ENCODE results near the gene MXRA8. TPM values are rescaled to one million over a fixed set of nuclear protein-coding genes. Genes with fewer than 3 reads are reported as not detected.

The MXRA8 gene
- total RNA-seq, 1 experiment from 2014 or later = 0.23 TPM

DNA sequence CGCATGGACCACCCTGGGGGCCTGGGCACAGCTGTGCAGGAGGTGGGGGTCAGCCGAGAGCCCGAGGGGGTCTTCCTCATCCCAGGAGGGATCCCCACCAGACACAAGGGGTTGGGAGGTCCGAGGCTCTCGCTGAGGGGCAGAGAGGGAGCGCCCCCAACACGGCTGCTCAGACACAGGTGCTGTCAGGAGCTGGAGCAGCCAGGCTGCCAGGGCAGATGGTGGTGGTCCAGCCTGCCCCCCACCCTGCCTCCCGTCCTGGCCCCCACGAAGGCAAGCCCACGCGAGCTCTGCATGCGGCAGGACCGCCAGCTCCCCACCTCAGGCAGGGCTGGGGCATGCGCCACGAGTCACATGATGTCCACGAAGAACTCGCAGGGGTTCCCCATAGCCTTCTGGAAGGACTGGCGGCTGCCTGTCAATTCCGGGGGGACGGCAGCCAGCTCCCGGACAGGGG, 22.5 kb downstream of the MXRA8 start:
- DNase-seq (ENCODE audit: low read depth) = no peak

DNA sequence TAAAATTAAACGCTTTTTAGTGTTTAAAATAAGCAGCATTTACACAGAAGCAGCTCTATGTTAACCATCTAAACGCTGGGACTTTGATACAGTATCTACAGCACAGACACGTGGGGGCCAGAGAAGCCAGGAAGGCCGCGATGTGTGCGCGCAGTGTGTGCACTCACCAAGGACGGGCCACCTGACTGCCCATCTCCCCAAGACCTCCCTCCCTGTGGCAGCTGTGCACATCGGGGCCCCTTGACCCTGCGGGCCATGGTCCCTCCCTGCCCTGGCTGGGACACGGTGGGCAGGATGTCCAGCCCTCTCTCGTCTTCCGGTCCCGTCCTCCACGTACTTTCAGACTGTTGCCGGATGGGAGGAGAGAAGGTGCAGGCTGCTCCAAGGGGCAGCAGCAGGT, 23.1 kb downstream of the MXRA8 start:
- no peak for DNase-seq (ENCODE audit: low read depth)

DNA sequence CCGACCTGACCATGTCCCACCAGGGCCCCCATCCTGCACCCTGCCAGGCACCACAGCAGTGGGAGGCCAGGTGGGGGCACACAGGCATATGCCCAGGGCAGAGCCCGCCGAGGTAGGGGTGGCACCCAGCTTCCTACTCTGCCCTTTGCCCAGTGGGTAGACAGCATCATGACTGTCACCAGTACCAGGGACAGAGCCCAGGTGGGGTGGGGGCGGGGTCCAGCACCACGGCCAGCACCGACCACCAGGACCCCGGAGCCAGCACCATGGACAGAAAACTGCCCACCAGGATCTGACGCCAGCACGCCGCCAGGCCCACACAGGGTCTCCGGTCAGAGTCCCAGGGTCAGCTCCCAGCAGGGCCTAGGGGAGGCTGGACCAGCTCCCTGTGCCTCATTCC, 23.5 kb downstream of the MXRA8 start:
- DNase-seq (ENCODE audit: low read depth) = no peak

DNA sequence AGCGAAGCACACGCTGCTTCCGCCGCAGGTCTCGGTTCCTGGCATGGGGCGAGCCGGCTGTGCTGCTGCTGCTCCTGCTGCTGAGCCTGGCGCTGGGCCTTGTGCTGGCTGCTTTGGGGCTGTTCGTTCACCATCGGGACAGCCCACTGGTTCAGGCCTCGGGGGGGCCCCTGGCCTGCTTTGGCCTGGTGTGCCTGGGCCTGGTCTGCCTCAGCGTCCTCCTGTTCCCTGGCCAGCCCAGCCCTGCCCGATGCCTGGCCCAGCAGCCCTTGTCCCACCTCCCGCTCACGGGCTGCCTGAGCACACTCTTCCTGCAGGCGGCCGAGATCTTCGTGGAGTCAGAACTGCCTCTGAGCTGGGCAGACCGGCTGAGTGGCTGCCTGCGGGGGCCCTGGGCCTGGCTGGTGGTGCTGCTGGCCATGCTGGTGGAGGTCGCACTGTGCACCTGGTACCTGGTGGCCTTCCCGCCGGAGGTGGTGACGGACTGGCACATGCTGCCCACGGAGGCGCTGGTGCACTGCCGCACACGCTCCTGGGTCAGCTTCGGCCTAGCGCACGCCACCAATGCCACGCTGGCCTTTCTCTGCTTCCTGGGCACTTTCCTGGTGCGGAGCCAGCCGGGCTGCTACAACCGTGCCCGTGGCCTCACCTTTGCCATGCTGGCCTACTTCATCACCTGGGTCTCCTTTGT, 24.7 kb downstream of the MXRA8 start:
- no peak for DNase-seq (ENCODE audit: low read depth)

DNA sequence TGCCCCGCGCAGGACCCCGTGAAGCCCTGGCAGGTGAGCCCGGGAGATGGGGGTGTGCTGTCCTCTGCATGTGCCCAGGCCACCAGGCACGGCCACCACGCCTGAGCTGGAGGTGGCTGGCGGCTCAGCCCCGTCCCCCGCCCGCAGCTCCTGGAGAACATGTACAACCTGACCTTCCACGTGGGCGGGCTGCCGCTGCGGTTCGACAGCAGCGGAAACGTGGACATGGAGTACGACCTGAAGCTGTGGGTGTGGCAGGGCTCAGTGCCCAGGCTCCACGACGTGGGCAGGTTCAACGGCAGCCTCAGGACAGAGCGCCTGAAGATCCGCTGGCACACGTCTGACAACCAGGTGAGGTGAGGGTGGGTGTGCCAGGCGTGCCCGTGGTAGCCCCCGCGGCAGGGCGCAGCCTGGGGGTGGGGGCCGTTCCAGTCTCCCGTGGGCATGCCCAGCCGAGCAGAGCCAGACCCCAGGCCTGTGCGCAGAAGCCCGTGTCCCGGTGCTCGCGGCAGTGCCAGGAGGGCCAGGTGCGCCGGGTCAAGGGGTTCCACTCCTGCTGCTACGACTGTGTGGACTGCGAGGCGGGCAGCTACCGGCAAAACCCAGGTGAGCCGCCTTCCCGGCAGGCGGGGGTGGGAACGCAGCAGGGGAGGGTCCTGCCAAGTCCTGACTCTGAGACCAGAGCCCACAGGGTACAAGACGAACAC, 25.4 kb downstream of the MXRA8 start:
- peak; percentile 47 for DNase-seq (ENCODE audit: low read depth)

DNA sequence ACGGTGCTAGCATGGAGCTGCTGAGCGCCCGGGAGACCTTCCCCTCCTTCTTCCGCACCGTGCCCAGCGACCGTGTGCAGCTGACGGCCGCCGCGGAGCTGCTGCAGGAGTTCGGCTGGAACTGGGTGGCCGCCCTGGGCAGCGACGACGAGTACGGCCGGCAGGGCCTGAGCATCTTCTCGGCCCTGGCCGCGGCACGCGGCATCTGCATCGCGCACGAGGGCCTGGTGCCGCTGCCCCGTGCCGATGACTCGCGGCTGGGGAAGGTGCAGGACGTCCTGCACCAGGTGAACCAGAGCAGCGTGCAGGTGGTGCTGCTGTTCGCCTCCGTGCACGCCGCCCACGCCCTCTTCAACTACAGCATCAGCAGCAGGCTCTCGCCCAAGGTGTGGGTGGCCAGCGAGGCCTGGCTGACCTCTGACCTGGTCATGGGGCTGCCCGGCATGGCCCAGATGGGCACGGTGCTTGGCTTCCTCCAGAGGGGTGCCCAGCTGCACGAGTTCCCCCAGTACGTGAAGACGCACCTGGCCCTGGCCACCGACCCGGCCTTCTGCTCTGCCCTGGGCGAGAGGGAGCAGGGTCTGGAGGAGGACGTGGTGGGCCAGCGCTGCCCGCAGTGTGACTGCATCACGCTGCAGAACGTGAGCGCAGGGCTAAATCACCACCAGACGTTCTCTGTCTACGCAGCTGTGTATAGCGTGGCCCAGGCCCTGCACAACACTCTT, 26.2 kb downstream of the MXRA8 start:
- DNase-seq (ENCODE audit: low read depth) = no peak

- DNase-seq (ENCODE audit: low read depth) = no peak
These were observed 27.0 kb downstream of the MXRA8 start, which contains the start of gene TAS1R3 for GRCh38 chr1:1331068-1331965. Gene TAS1R3, plus strand, starts transcription at chr1:1331280. Its CDS starts 66 bp downstream, at chr1:1331346.

- DNase-seq (ENCODE audit: low read depth) = no peak
These were observed 27.8 kb downstream of the MXRA8 start for GRCh38 chr1:1330366-1331067.

- no peak for DNase-seq (ENCODE audit: low read depth)
These were observed 28.8 kb downstream of the MXRA8 start for GRCh38 chr1:1329304-1330210.

DNA sequence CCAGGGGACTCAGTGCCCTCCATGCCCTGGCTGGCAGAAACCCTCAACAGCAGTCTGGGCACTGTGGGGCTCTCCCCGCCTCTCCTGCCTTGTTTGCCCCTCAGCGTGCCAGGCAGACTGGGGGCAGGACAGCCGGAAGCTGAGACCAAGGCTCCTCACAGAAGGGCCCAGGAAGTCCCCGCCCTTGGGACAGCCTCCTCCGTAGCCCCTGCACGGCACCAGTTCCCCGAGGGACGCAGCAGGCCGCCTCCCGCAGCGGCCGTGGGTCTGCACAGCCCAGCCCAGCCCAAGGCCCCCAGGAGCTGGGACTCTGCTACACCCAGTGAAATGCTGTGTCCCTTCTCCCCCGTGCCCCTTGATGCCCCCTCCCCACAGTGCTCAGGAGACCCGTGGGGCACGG, 30.1 kb downstream of the MXRA8 start:
- no peak for DNase-seq (ENCODE audit: low read depth)

GRCh38 chr1:1327291-1327690, 31.1 kb downstream of the MXRA8 start:
- DNase-seq (ENCODE audit: low read depth) = no peak

DNA sequence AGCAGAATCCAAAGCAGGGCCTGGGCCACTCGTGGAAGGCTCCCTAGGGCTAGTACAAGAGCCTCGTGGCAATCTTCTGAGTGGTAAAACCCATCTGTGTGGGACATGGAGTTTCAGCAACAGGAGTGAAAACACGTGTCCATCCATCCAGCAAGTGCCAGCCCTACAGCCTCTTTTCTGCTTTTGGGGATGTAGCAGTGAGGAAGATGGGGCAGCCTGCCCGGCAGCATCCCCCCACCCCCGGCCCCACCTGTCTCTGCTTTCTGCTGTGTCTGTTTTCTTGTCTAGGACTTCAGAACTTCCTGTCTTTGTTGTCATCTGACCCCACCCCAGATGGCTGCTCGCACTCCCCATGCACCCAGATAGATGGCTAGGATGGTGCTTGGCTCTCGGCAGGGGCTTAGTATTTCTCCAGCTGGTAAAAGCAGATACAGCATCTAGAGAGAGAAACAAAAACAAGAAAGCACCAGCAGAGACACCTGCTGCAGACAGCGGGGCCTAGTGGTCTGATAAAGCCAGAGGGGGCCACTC, 32.2 kb downstream of the MXRA8 start:
- DNase-seq (ENCODE audit: low read depth) = no peak

DNA sequence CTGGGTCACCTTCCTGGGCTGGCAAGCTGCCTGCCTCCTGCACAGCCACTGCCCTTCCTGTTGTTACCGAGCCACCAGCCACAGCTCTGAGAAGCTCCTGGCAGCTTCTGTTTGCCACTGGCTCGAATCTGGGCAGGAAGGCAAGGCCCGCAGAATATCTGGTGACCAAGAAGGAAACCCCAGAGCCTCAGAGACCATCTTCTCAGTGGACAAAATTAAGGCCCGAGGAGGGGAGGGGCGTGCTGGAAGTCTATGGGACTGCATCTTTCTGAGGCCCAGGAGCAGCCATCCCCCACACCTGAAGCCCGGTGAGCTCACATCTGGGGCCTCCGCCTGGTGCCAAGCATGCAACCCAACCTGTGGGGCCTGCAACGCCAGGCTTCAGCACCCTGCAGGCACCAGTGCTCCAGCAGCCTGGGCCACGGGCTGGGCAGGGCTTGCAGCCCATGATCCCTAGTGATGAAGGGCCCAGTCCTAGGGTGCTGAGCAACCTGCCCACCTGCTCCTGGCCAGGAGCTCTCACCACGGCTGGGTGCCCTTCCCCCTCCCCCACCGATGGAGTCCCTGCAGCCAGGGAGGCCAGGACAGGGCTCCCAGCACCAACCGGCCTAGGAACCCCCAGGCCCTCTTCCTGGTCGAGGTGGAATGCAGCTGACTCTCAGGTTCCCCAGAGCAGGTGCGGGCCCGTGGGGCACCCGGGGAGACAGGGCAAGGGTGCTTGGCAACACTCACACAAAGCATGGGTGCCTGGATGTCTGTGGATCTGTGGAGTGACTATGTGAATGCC, 32.9 kb downstream of the MXRA8 start:
- DNase-seq (ENCODE audit: low read depth) = no peak

GRCh38 chr1:1324524-1325287, 33.6 kb downstream of the MXRA8 start, which contains the start of the genes CPTP and INTS11:
Gene CPTP, plus strand, starts transcription at chr1:1324802. Its CDS starts 2,109 bp downstream, at chr1:1326911.
Gene INTS11, minus strand, starts transcription at chr1:1324660. Its CDS starts 52 bp downstream, at chr1:1324608.
- peak; percentile 96 for DNase-seq (ENCODE audit: low read depth)

DNA sequence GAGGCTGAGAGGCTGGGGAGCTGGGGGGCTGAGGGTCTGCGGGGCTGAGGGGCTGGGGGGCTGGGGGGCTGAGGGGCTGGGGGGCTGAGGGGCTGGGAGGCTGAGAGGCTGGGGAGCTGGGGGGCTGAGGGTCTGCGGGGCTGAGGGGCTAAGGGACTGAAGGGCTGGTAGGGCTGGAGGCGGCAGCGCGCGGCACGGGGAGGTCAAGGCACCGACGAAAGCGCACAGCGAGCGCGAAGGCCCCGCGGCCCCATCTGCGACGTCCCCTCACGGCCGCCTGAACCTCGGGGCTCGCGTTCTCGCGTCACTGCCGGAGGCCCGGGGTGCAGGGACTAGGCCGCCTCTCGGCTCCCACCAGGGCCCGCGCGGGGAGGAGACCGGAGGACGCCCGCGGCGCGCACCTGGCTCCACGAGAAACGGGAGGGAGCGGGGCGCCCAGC, 34.3 kb downstream of the MXRA8 start:
- no peak for DNase-seq (ENCODE audit: low read depth)

DNA sequence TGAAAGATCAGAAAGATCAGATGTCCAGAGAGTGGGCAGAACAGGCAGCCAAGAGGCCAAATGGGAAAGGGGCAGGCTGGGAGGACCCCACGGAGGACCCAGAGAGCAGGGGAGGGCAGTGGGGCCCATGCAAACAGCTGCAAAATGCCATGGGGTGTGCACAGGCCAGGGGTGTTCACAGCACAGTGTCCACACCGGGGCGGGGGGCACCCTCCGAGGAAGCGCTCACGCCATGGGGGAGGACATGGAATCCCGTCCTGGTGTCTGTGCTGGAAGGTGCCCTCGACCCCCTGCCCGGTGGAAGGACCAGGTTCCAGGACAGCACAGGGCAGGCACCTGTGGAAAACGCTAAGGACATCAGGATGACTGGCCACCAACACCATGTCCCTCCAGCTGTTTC, 35.4 kb downstream of the MXRA8 start:
- no peak for DNase-seq (ENCODE audit: low read depth)

- DNase-seq (ENCODE audit: low read depth) = no peak
These were observed 35.9 kb downstream of the MXRA8 start for GRCh38 chr1:1322418-1322817.

DNA sequence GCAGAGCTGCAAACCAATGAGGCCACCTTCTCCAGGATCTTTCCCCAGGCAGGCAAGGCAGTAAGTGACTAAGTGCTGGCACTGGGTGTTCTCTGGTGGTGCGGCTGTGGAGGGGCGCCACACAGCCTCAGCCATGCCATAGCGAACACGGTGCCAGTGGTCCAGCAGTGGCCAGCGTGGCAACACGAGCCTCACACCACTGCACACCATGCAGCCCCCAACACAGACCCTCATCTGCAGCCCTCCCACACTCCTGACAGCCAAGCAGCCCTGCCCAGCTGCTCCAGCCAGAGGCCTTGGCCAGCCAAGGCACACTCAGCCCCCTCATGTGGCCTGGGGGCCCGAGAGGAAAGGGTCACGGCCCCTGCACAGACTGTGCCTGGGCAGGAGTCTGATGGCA, 36.9 kb downstream of the MXRA8 start:
- DNase-seq (ENCODE audit: low read depth) = no peak
